Measurements from ENCODE around the gene UCN2. TPM values are rescaled to one million over a fixed set of nuclear protein-coding genes. Genes with fewer than 3 reads are reported as not detected.

The UCN2 gene
- total and polyA plus RNA-seq, 2 donors, result 0.09 to 4.7 TPM

DNA sequence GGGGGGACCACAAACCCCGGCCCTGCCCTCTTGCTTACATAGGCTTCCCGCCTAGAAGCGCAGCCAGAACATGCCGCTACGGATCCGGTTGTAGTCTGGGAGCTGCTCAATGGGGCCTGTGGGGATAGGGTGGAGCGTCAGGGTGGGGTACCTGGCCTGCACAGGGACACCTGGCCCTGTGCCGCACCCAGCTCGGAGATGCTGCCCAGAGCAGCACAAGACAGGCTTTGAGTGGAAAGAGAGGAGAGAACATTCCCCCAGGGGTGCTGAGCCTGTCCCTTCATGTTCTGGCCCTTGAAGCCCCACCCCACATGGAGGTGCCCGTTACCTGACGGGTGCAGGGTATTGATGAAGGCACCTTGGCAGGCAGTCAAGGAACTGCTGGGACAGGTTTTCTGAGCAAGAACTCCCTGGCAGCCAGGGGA, 35.5 kb upstream of the UCN2 start:
- Histone ChIP-seq H3K9me3 (ENCODE audit: control insufficient read depth in 2 of 2, insufficient read depth in 1 of 2, low read length in 1 of 2) (no peaks in the 10 kb centered on the region), H3K36me3 (ENCODE audit: control insufficient read depth in 2 of 2, insufficient read depth in 2 of 2, low read length in 1 of 2) (peaks cover 59 to 67% of the 10 kb centered on the region in 2 donors), H3K27me3 (ENCODE audit: control insufficient read depth in 2 of 2, insufficient read depth in 1 of 2, low read length in 1 of 2) (peaks cover 13 to 24% of the 10 kb centered on the region in 2 donors), H3K27ac (ENCODE audit: low read depth in 1 of 2, low read length in 1 of 2) (peak overlapping the region; percentile 74), H3K4me3 (ENCODE audit: low read length in 2 of 2) (no peak overlapping the region), H3K4me1 (ENCODE audit: control insufficient read depth in 2 of 2, insufficient read depth in 2 of 2, low read length in 2 of 2) (peaks cover 0 to 16% of the 10 kb centered on the region in 2 donors)
- 97% methylated on average over 11 of the region's 11 CpGs for WGBS
- DNase-seq (ENCODE audit: low read depth in 6 of 9, low spot score in 9 of 9), result no peak

GRCh38 chr3:48598323-48599076, 34.9 kb upstream of the UCN2 start:
- Histone ChIP-seq H3K9me3 (ENCODE audit: control insufficient read depth in 2 of 2, insufficient read depth in 1 of 2, low read length in 1 of 2) (no peaks in the 10 kb centered on the region), H3K36me3 (ENCODE audit: control insufficient read depth in 2 of 2, insufficient read depth in 2 of 2, low read length in 1 of 2) (peaks cover 53 to 61% of the 10 kb centered on the region in 2 donors), H3K4me3 (ENCODE audit: low read length in 2 of 2) (no peak overlapping the region), H3K27ac (ENCODE audit: low read depth in 1 of 2, low read length in 1 of 2) (peak overlapping the region; percentile 74), H3K4me1 (ENCODE audit: control insufficient read depth in 2 of 2, insufficient read depth in 2 of 2, low read length in 2 of 2) (peaks cover 0 to 16% of the 10 kb centered on the region in 2 donors), H3K27me3 (ENCODE audit: control insufficient read depth in 2 of 2, insufficient read depth in 1 of 2, low read length in 1 of 2) (peaks cover 16 to 30% of the 10 kb centered on the region in 2 donors)
- DNase-seq (ENCODE audit: low read depth in 6 of 9, low spot score in 9 of 9), result no peak
- 84% methylated on average over 5 of the region's 5 CpGs for WGBS

DNA sequence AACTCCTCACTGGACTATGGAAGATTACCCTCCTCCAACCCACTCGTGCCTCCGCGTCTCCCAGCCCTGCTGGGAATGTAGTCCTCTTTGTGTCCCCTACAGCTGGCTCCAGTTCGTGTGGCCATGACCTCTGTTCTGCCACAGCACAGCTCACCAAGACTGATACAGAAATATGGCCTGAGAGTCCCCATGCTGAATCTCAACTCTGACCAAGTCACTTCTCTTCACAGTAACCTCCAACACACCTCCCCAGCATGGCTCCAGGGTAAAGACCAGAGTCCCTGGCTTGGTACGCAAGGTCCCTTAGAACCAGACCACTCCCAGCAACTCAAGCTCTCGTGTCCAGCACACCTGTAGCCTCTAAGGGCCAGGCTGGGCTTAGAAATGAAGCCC, 33.8 kb upstream of the UCN2 start:
- H3K4me1 ChIP-seq (ENCODE audit: control insufficient read depth in 2 of 2, insufficient read depth in 2 of 2, low read length in 2 of 2), result peaks cover 0 to 16% of the 10 kb centered on the region in 2 donors
- no peak overlapping the region for H3K27ac ChIP-seq (ENCODE audit: low read depth in 1 of 2, low read length in 1 of 2)
- peaks cover 42 to 50% of the 10 kb centered on the region in 2 donors for H3K36me3 ChIP-seq (ENCODE audit: control insufficient read depth in 2 of 2, insufficient read depth in 2 of 2, low read length in 1 of 2)
- H3K4me3 ChIP-seq (ENCODE audit: low read length in 2 of 2), result no peak overlapping the region
- peaks cover 18 to 40% of the 10 kb centered on the region in 2 donors for H3K27me3 ChIP-seq (ENCODE audit: control insufficient read depth in 2 of 2, insufficient read depth in 1 of 2, low read length in 1 of 2)
- H3K9me3 ChIP-seq (ENCODE audit: control insufficient read depth in 2 of 2, insufficient read depth in 1 of 2, low read length in 1 of 2), result no peaks in the 10 kb centered on the region
- DNase-seq (ENCODE audit: low read depth in 6 of 9, low spot score in 9 of 9), result no peak
- WGBS, result 96% methylated on average over 6 of the region's 6 CpGs

GRCh38 chr3:48596676-48597407, 33.3 kb upstream of the UCN2 start:
- Histone ChIP-seq H3K27ac (ENCODE audit: low read depth in 1 of 2, low read length in 1 of 2) (no peak overlapping the region), H3K27me3 (ENCODE audit: control insufficient read depth in 2 of 2, insufficient read depth in 1 of 2, low read length in 1 of 2) (peaks cover 18 to 45% of the 10 kb centered on the region in 2 donors), H3K4me1 (ENCODE audit: control insufficient read depth in 2 of 2, insufficient read depth in 2 of 2, low read length in 2 of 2) (peaks cover 0 to 16% of the 10 kb centered on the region in 2 donors), H3K4me3 (ENCODE audit: low read length in 2 of 2) (no peak overlapping the region), H3K9me3 (ENCODE audit: control insufficient read depth in 2 of 2, insufficient read depth in 1 of 2, low read length in 1 of 2) (no peaks in the 10 kb centered on the region), H3K36me3 (ENCODE audit: control insufficient read depth in 2 of 2, insufficient read depth in 2 of 2, low read length in 1 of 2) (peaks cover 38 to 47% of the 10 kb centered on the region in 2 donors)
- 92% methylated on average over 8 of the region's 8 CpGs for WGBS
- no peak for DNase-seq (ENCODE audit: low read depth in 6 of 9, low spot score in 9 of 9)

DNA sequence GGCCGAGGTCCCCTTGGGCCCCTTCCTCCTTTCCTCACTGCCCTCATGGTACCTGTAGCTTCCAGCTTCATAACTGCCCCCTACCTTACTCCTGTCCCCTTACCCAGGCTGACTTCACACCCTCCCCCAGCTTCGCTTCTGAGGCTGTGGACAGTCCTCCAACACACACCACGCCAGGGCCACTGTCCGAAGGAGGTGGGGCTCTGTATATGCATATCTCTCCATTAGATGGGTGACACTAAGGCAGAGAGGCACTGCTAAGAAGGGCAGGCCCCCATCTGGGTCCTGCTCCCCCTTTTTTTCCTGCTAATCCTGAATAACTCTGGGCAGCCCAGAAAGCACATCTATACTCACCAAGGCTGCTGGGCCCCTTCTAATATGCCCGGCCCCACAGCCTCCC, 32.6 kb upstream of the UCN2 start:
- peaks cover 31 to 40% of the 10 kb centered on the region in 2 donors for H3K36me3 ChIP-seq (ENCODE audit: control insufficient read depth in 2 of 2, insufficient read depth in 2 of 2, low read length in 1 of 2)
- no peak overlapping the region for H3K4me3 ChIP-seq (ENCODE audit: low read length in 2 of 2)
- H3K27me3 ChIP-seq (ENCODE audit: control insufficient read depth in 2 of 2, insufficient read depth in 1 of 2, low read length in 1 of 2), result peaks cover 18 to 48% of the 10 kb centered on the region in 2 donors
- DNase-seq (ENCODE audit: low read depth in 6 of 9, low spot score in 9 of 9), result no peak
- H3K27ac ChIP-seq (ENCODE audit: low read depth in 1 of 2, low read length in 1 of 2), result no peak overlapping the region
- 89% methylated on average over 5 of the region's 5 CpGs for WGBS
- H3K9me3 ChIP-seq (ENCODE audit: control insufficient read depth in 2 of 2, insufficient read depth in 1 of 2, low read length in 1 of 2), result no peaks in the 10 kb centered on the region
- peaks cover 0 to 16% of the 10 kb centered on the region in 2 donors for H3K4me1 ChIP-seq (ENCODE audit: control insufficient read depth in 2 of 2, insufficient read depth in 2 of 2, low read length in 2 of 2)

DNA sequence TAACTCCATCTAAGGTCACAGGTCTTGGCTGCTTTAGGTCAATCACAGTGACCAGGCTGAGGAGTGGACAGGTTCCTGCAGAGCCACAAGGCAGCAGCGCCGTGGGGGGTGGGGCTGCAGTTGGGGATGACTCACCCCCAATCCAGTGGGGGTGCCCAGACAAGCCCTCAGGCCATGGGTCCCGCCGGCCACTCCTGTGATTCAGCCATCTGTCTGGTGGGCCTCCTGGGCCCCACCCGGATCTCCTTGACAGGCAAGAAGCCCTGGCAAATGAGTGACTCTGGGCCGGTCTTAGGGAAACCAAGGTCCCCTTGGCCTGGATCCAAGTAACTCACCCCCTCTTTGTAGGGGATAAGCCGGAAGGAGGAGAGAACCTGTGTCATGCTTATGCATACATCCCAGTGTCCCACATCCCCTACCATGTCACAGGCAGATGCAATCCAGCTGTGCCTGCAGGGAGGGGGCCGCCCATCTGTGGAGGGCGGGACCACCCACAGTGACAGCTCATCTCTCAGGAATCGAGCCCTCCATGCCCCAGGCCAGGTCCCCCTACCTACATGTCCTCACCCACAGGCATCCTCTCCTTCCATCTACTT, 32.0 kb upstream of the UCN2 start:
- Histone ChIP-seq H3K27me3 (ENCODE audit: control insufficient read depth in 2 of 2, insufficient read depth in 1 of 2, low read length in 1 of 2) (peaks cover 18 to 52% of the 10 kb centered on the region in 2 donors), H3K36me3 (ENCODE audit: control insufficient read depth in 2 of 2, insufficient read depth in 2 of 2, low read length in 1 of 2) (peaks cover 26 to 35% of the 10 kb centered on the region in 2 donors), H3K4me3 (ENCODE audit: low read length in 2 of 2) (no peak overlapping the region), H3K4me1 (ENCODE audit: control insufficient read depth in 2 of 2, insufficient read depth in 2 of 2, low read length in 2 of 2) (peaks cover 0 to 16% of the 10 kb centered on the region in 2 donors), H3K27ac (ENCODE audit: low read depth in 1 of 2, low read length in 1 of 2) (no peak overlapping the region), H3K9me3 (ENCODE audit: control insufficient read depth in 2 of 2, insufficient read depth in 1 of 2, low read length in 1 of 2) (no peaks in the 10 kb centered on the region)
- WGBS, result 70% methylated on average over 10 of the region's 10 CpGs
- no peak for DNase-seq (ENCODE audit: low read depth in 6 of 9, low spot score in 9 of 9)

GRCh38 chr3:48595075-48595525, 31.5 kb upstream of the UCN2 start, which contains the start of gene COL7A1:
Gene COL7A1, minus strand, starts transcription at chr3:48595329. Its CDS starts 170 bp downstream, at chr3:48595159.
- no peaks in the 10 kb centered on the region for H3K9me3 ChIP-seq (ENCODE audit: control insufficient read depth in 2 of 2, insufficient read depth in 1 of 2, low read length in 1 of 2)
- H3K4me1 ChIP-seq (ENCODE audit: control insufficient read depth in 2 of 2, insufficient read depth in 2 of 2, low read length in 2 of 2), result peaks cover 0 to 16% of the 10 kb centered on the region in 2 donors
- no peak within 1 kb of the TSS for H3K27ac ChIP-seq (ENCODE audit: low read depth in 1 of 2, low read length in 1 of 2)
- H3K27me3 ChIP-seq (ENCODE audit: control insufficient read depth in 2 of 2, insufficient read depth in 1 of 2, low read length in 1 of 2), result peaks cover 18 to 57% of the 10 kb centered on the region in 2 donors
- H3K4me3 ChIP-seq (ENCODE audit: low read length in 2 of 2), result no peak within 1 kb of the TSS
- DNase-seq (ENCODE audit: low read depth in 6 of 9, low spot score in 9 of 9), result no peak
- peaks cover 21 to 29% of the 10 kb centered on the region in 2 donors for H3K36me3 ChIP-seq (ENCODE audit: control insufficient read depth in 2 of 2, insufficient read depth in 2 of 2, low read length in 1 of 2)
- 19% methylated on average over 35 of the region's 35 CpGs for WGBS

DNA sequence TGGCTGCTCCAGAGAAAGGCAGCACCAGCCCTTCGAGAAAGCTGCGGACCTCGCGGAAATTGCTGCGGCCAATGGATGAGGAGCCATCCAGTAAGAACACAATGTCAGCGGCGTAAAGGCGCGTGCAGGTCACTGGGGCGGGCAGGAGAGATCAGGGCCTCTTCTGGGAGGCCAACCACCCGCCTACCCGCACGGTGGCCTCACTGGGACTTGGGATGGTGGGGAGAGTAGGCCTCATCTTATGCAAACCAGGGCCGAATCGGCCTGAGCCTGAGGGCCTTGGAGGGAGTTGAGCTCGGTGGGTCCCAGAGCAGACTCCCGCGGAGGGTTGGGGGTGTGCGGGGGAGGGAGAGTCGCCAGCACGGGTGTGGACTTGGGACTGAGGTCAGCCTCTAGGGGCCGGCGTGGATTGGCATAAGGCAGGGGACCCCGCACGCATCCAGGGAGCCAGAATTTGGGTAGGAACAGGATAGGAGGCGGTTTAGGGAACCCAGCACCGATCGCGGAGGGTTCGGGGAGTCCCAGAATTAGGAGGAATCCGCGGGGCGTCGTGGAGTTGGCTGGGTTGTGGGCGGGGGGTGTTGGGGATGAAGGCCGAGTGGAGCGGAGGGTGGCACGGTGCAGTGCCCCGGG, 31.0 kb upstream of the UCN2 start:
- WGBS, result 51% methylated on average over 39 of the region's 39 CpGs
- DNase-seq (ENCODE audit: low read depth in 6 of 9, low spot score in 9 of 9), result no peak
- Histone ChIP-seq H3K4me1 (ENCODE audit: control insufficient read depth in 2 of 2, insufficient read depth in 2 of 2, low read length in 2 of 2) (peaks cover 0 to 13% of the 10 kb centered on the region in 2 donors), H3K36me3 (ENCODE audit: control insufficient read depth in 2 of 2, insufficient read depth in 2 of 2, low read length in 1 of 2) (peaks cover 15 to 24% of the 10 kb centered on the region in 2 donors), H3K9me3 (ENCODE audit: control insufficient read depth in 2 of 2, insufficient read depth in 1 of 2, low read length in 1 of 2) (no peaks in the 10 kb centered on the region), H3K27ac (ENCODE audit: low read depth in 1 of 2, low read length in 1 of 2) (no peak overlapping the region), H3K27me3 (ENCODE audit: control insufficient read depth in 2 of 2, insufficient read depth in 1 of 2, low read length in 1 of 2) (peaks cover 18 to 62% of the 10 kb centered on the region in 2 donors), H3K4me3 (ENCODE audit: low read length in 2 of 2) (no peak overlapping the region)

Measured in thymus (tissue), 11 donors.